GM12864 (cell line): ENCODE results near the gene EPHA7.

Experiments used
- DNase-seq: peaks from one replicate; pipeline ENCODE4 v3.0.0-alpha.2; 2011; ENCODE audit warnings: low read depth
- H3K4me3 ChIP-seq: 2 replicates; pipeline ENCODE4 v1.5.1; 2011; ENCODE audit warnings: mild to moderate bottlenecking, low read depth, low read length, control low read depth
- CTCF ChIP-seq: IDR thresholded peaks from 2 replicates; pipeline ENCODE4 v1.5.1; 2011; ENCODE audit warnings: low read depth, mild to moderate bottlenecking, moderate library complexity, low read length, control low read depth, inconsistent platforms; ENCODE audit errors: missing control alignments

The EPHA7 gene

GRCh38 chr6:93294879-93295278, 124.5 kb downstream of the EPHA7 start:
- TF ChIP-seq CTCF, result no peak
- no peak overlapping the region for H3K4me3 ChIP-seq
- no peak for DNase-seq

GRCh38 chr6:93293872-93294271, 125.5 kb downstream of the EPHA7 start:
- DNase-seq, result no peak
- no peak for TF ChIP-seq CTCF

GRCh38 chr6:93293460-93293859, 125.9 kb downstream of the EPHA7 start:
- no peak for TF ChIP-seq CTCF
- DNase-seq, result no peak
- no peak overlapping the region for H3K4me3 ChIP-seq

More at GRCh38 chr6:93293872-93294271, 125.5 kb downstream of the EPHA7 start:
- no peak overlapping the region for H3K4me3 ChIP-seq

- TF ChIP-seq CTCF, result no peak
- no peak for DNase-seq
- no peak overlapping the region for H3K4me3 ChIP-seq
These were observed 136.8 kb downstream of the EPHA7 start for GRCh38 chr6:93282521-93283031.

GRCh38 chr6:93278241-93278640, 141.1 kb downstream of the EPHA7 start:
- no peak overlapping the region for H3K4me3 ChIP-seq
- no peak for TF ChIP-seq CTCF
- no peak for DNase-seq

- DNase-seq, result no peak
- no peak overlapping the region for H3K4me3 ChIP-seq
- TF ChIP-seq CTCF, result no peak
These were observed 146.5 kb downstream of the EPHA7 start for GRCh38 chr6:93272896-93273295.

GRCh38 chr6:93272211-93272610, 147.1 kb downstream of the EPHA7 start:
- no peak for DNase-seq
- no peak for TF ChIP-seq CTCF
- H3K4me3 ChIP-seq, result no peak overlapping the region
